Activated T-helper 1 cell treated with anti-CD3 and anti-CD28 coated beads, Interleukin-2, amount 50 U/mL, for 16 hours (primary cell): Measurements from ENCODE around the gene ANXA2R.
"Not testable (repeated sequence)": the region's sequence is repeated elsewhere in the genome, so short reads cannot be mapped to it uniquely, and the experiment has no call there.

Experiments used
- DNase-seq, 2 donors: peaks; one replicate each; pipeline ENCODE4 v3.0.0-alpha.2; 2020; ENCODE audit warnings: low read depth in 1 of 2, low spot score in 1 of 2

The ANXA2R gene, protein sequence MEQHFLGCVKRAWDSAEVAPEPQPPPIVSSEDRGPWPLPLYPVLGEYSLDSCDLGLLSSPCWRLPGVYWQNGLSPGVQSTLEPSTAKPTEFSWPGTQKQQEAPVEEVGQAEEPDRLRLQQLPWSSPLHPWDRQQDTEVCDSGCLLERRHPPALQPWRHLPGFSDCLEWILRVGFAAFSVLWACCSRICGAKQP

DNA sequence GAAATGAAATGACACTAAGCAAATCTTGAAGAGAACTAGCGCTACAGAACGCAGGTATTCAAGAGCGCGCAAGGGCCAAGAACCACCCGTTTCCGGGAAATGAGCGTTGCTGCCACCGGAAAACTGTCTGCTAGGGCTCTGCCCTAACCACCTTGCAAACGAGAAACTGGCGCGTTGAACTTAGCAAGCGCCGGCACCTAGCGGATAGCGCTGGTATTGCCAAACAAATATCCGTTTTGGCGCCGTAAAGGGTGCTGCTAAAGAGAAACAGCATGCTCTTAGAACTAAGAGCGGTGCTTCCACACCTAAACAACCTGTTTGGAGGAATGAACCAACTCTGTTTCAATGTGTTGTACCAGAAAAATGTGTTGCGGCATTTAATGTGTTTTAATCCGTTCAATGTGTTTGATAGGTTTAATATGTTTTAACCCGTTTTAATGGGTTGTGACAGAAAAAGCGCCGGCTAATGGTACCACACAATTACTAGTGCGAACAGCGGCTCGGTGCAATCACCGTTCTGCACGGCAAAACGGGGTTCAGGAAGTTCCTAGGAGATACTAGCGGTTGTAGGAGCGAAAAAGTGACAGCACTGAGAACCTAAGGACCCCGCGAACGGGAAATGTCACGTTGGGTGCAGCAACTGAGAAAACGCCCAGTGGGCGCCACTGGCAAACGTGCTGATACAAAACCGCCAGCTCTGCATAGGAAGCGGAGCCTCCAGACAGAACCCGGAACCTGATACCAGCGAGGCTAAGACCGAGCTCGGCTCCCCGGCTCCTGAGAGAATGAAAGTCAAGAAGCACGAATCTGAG, at the start of gene ANXA2R:
ANXA2R (minus strand) TSS at position 33 of the 812 bp plus-strand sequence. CDS start 273 bp downstream, outside the sequence.
- DNase-seq: peak; percentile 82 to 87

DNA sequence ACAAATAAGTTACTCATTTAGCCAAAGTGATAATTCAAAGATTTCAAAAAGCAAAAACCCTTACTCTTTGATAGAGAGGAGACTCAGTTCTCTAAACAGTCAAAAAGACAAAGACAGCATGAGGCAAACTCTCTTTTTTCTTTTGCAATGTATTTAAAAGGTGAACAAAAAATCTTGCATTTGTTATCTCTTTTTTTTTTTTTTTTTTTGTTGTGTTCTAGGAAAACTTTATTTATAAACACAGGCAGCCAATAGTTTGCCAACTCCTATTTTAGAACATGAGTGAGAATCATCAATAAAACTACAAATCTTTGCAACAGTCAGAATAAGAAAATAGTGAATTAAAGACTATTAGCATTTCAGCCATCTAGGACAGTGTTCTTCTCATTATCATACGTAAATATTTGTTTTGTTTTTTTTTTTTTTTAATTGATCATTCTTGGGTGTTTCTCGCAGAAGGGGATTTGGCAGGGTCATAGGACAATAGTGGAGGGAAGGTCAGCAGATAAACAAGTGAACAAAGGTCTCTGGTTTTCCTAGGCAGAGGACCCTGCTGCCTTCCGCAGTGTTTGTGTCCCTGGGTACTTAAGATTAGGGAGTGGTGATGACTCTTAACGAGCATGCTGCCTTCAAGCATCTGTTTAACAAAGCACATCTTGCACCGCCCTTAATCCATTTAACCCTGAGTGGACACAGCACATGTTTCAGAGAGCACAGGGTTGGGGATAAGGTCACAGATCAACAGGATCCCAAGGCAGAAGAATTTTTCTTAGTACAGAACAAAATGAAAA, 46.2 kb upstream of the ANXA2R start:
- DNase-seq: not testable (repeated sequence)

DNA sequence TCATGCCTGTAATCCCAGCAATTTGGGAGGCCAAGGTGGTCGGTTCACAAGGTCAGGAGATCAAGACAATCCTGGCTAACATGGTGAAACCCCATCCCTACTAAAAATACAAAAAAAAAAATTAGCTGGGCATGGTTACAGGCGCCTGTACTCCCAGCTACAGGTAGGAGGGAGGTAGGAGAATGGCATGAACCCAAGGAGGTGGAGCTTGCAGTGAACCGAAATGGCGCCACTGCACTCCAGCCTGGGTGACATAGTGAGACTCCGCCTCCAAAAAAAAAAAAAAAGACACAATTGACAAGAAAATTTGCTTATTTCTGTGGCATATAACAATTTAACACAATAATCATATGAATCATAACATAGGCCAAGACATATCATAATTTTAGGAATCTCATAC, 45.3 kb upstream of the ANXA2R start:
- DNase-seq: no peak

DNA sequence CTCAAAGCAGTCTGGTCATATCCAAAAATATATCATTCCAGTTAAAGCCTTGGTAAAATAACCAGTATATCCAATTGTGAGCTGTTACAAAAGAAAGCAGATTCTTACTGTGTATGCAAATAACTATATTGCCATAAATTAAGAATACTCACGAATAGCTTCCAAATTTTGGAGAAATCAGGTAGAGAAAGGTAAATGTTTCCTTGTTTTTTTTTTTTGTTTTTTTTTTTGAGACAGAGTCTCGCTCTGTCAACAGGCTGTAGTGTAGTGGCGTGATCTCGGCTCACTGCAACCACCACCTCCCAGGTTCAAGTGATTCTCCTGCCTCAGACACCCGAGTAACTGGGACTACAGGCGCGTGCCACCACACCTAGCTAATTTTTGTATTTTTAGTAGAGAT, 44.3 kb upstream of the ANXA2R start:
- not testable (repeated sequence) for DNase-seq

DNA sequence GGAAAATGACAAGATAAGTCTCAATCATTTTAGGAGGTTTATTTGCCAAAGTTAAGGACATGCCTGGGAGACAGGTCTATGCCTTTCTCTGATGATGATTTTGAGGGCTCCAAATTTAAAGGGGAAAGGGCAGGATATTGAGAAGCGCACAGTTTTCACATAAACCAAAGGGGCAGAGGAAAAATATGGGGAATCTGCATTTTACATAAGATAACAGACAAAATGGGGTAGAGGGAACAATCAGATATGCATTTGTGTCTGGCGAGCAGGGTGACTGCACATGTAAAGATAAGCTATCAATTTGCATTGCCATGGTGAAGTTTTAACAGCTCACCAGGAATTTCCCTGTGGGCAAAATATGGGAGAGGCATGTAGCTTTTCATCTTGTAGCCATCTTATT, 41.2 kb upstream of the ANXA2R start:
- not testable (repeated sequence) for DNase-seq

DNA sequence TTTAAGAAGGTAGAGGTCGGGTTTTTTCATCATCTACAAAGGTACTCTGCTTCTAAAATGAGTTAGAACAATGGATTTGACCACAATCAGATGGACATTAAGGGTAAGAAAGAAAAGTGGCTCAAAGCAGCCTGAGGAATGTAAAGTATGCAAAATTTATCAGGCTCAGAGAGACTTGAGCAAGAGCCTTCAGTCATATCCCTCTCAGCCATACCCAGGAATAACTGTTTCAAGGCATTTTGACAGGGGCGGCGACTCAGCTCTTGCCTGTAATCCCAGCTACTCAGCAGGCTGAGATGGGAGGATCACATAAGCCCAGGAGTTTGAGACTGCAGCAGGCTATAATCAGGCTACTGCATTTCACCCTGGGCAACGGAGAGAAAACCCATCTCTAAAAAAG, 38.8 kb upstream of the ANXA2R start:
- DNase-seq: no peak

DNA sequence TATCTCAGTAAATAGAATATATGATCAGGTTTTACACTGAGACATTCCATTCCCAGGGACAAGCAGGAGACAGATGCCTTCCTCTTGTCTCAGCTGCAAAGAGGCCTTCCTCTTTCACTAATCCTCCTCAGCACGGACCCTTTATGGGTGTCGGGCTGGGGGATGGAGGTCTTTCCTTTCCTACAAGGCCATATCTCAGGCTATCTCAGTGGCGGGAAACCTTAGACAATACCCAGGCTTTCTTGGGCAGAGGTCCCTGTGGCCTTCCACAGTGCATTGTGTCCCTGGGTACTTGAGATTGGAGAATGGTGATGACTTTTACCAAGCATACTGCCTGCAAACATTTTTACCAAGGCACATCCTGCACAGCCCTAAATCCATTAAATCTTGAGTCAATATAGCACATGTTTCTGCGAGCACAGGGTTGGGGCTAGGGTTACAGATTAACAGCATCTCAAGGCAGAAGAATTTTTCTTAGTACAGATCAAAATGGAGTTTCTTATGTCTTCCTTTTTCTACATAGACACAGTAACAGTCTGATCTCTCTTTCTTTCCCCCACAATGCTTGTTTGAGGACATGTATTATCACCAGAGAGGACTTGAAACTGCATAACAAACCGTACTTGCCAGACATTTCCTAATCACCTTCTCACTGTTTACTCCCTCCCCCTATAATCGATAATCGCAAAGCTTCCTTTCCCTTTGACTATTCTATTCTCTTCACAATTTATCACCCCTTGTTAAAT, 37.5 kb upstream of the ANXA2R start:
- not testable (repeated sequence) for DNase-seq

DNA sequence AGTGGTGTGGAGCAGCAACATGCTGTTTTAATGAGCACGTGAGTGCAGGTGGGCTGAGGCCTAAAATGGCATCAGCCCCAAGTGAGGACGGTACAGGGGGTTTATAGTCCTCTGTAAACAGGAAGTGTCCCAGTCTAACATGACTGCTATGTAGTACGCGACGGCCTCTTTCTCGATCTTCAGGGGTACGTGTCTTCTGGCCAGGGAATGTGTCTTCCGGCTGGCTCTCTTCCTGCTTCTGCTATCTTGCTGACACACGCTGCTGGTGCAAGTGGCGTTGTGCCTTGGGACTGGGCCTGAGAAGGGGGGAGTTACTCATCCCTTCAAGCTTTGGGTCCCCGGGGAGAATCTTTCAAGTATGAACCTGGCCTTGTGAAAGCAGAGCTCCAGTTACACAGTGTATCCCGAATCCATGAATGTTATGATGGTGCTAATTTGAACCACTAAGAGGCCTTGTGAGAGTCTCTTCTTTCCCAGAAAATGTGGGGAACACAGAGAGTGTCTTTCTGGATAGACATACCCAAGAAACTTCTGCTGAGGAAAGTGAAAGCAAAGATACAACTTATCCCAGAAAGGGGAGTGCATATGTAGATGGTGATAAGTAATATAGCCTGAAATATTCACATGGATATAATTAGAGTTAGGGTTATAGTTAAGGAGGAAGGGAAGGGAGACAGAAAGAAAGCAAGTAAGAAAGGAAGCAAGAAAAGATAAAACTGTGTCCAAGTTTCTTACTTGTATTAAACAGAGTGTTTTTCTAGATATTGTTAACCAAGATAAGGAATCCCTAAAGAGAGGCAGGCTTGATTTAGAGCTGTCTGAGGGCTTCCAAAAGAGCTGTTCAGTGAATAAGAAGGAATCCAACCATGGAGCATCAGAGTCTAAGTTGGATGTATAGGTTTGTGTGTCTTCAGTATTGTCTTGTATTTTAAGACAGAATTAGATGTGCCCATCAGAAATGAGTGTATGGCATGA, 35.5 kb upstream of the ANXA2R start:
- DNase-seq: no peak

DNA sequence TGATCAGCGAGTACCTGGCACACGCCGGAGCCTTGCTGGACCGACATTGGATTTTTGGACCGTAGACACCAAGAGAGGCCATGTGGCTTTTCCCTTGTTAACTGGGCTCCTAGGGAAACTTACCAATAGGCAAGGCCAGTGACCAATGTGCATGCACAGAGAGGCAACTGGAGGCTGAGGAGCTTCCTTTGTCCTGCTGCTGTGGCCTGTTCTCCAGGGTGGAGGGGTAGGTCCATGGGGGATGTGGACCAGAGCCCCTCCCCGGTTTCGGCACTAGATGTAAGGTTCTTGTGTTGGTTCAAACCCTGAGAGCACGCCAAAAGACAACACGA, 34.8 kb upstream of the ANXA2R start:
- DNase-seq: no peak

DNA sequence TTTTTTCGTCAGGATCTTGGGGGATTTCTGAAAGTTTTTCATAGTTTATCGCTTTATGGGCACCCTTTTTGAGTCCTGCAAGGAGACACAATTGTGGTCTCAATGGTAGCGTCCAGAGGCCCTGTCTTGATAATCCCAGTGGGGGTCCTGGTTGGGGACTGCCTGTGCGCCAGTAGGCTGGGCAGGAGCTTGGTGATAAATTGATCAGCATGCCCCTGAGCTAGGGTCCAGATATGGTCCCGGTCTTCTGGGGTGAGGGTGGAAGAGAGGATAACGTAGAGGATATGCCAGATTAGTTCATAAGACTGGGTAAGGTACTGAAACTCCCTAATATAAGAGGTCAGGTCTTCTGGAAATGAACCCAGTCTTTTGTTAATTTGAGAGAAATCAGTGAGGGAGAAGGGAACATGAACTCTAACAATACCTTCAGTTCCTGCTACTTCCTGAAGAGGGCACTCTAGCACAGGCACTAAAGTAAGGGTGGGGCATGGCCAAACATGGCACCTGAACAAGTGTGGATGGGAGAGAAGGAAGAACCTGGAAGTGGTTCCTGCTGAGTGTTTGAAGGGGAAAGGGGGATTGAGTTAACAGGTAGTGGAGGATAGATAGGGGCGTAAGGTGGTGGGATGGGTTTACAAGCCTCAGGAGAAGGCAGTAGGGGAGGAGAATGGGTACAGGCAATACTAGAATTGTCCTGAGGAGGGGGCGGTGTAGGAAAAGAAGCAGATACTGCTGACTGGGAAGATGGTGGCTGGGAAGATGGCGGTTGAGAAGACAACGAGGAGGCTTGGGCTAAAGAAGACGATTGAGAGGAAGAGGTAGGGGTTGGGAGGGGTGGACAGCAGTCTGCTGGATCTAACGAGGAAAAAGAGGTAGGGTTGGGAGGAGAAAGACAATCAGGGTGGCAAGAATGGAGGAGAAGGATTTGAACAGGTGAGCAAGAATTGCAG, 33.8 kb upstream of the ANXA2R start:
- no peak for DNase-seq

DNA sequence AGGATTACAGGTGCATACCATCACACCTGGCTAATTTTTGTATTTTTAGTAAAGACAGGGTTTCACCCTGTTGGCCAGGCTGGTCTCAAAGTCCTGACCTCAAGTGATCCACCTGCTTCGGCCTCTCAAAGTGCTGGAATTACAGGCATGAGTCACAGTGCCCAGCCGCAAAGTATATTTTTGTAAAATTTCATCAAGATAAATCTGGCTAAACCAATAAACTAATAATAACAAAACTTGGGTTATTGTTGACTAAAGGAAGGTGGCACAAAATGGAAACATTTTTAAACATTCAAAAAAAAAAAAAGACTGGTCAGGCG, 29.2 kb upstream of the ANXA2R start:
- DNase-seq: not testable (repeated sequence)

DNA sequence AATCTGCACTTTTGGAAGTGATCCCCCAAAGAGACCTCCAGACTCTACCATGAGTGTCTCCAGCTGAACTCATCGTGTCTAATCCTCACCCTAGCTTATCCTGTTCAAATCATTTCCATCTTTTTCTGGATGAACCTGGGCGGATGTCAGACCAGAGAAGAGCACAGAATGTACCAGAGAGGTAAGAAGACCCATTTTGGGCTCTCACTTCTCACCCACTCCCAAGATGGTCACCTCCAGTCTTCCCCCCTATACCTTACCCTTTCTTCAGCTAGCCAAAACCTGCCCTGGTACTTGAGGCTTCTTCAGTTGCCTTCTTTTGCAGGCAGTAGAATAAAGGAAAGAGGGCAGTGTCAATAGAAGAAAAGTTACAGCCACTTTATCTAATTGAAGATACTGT, 27.9 kb upstream of the ANXA2R start:
- DNase-seq: no peak

DNA sequence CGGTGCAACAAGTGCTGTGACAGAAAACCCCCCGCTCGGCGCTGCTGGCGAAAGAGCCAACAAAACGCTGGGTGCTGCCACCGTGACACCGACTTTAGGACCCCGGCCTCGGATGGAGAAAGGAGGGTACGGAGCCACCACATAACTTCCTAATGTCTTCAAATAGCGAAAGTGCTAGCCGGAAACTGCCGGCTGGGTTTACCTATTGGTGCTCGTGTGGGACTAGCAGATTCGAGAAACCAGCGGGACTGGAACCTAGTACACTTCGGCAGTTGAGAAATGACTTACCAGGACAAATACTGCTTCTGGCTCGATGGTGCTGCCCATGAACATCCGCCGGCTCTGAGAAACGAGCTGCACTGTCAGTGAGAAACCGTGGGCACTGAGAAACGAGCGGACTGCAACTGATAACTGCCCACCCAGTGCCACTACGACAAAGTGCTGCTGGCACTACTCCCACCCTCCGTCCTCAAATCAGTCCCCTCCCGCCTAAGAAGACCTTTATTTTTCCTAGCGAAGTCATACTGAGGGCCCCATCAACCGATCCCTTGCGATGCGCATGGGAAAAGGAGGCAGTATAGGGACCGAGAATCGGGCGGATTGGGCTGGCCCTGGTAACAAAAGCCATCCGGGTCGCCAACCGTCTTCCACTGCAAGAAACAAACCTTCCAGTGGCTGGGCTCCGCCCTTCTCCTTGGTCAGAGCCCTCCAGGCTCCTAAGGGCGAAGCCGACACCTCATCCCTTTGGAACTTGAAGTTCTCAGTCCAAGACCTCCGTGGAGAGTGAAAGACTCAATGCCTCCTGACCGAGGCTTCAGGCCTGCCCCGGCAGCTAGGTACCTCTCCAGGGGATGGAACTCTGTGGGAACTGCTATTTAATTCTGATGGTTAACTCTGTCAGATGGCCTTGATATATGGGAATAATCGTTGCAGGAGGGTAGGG, 27.0 kb upstream of the ANXA2R start:
- peak; percentile 78 to 84 for DNase-seq

DNA sequence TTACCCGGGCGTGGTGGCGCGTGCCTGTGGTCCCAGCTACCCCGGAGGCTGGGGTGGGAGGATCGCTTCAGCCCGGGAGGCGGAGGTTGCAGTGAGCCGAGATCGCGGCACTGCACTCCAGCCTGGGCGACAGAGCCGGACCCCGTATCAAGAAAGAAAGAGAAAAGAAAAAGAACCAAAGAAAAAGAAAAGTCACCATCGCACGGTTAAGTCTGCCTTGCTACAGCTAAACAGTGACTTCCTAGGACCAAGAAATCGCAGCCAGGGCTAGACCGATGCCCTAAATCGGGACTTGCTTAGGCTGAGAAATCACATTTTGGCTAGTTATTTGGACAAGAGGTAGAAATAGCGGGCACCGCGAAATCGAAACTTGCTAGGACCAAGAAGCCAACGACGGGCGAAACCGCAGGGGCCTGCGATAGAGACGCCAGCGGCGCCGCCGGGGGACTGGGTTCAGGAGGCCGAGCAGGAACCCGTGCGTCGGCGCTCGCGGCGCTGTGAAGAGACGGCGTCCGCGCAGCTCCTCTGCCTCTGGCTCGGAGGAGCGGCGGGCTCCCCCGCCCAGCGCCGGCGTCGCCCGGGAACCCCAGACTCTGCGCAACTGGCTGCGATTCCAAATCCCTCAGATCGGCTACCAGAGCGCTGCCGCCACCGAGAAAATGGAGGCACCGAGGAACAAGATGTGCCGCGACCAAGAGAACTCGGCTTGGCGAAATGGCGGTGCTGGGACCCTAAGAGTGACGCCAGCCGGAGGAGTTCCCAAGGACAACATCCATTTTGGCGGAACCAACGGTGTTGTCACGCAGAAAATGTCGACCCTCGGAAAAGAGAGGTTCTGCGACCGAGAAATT, 26.1 kb upstream of the ANXA2R start:
- peak; percentile 55 to 58 for DNase-seq

DNA sequence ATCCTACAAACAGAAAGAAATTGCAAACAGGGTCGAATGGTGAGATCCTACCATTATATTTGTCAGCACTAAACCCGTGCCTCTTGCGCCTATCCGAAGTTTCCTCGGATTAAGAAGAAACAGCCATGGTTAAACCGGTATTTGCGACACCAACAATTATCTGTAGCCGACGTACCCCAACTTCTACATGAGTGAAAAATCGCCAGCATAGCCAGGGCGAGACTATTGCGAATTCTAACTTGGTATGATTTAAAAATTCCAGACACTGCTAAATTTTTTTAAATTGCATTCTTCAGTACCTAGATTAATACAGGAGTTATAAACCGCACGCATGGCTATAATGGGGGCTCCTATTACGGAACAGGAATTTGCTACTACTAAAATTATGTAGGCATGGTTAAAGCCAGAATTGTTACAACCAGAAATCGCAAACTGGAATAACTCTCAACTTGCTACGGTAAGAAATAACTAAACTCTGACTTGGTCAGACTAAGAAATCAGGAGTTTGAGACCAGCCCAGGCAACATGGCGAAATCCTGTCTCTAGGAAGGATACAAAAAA, 25.3 kb upstream of the ANXA2R start:
- DNase-seq: no peak

DNA sequence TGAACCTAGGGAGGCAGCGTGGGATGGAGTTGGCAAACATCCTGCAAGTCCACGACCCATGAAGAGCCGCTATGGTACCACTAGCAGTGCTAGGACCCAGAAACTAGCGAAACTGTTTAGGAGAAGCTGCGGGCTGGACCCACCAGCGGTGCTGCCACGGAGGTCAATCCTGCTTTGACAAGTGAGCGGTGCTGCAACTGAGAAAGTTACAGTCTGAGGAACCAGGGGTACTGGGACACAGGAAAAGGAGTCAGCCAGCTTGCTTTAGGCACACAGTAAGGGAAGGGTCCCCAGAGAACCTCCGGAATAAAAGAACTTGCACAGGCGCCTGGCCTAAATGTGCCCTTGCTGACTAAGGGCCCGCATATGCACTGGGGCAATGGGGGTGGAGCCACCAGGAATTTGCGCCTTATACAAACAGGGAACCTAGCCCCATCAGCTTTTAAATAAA, 23.6 kb upstream of the ANXA2R start:
- DNase-seq: no peak
